MM.1S (cell line): ENCODE results near the gene HECW1.

ENCODE experiments used
- DNase-seq: peaks from one replicate; pipeline ENCODE4 v3.0.0-alpha.2; 2015
- H2AFZ ChIP-seq: fragments of 300-600 bp; sonication (generic); 2 replicates; pipeline ENCODE4 v1.6.0; 2016; ENCODE audit warnings: antibody characterized with exemption, low read length
- H3F3A ChIP-seq: fragments of 300-600 bp; sonication (generic); 2 replicates; pipeline ENCODE4 v1.6.1; 2016; ENCODE audit warnings: mild to moderate bottlenecking, antibody characterized with exemption, low read length, moderate library complexity, mixed read lengths; ENCODE audit not compliant: insufficient read depth
- H3K27ac ChIP-seq: fragments of 300-600 bp; sonication (generic); 2 replicates; pipeline ENCODE4 v1.5.1; 2016; ENCODE audit warnings: mild to moderate bottlenecking, low read length
- H3K27me3 ChIP-seq: fragments of 300-600 bp; sonication (generic); replicated peaks from 2 replicates; pipeline ENCODE4 v1.6.0; 2016; ENCODE audit warnings: low read length; ENCODE audit not compliant: insufficient read depth
- H3K36me3 ChIP-seq: fragments of 300-600 bp; sonication (generic); replicated peaks from 2 replicates; pipeline ENCODE4 v1.6.1; 2016; ENCODE audit warnings: mild to moderate bottlenecking, low read length, mixed read lengths; ENCODE audit not compliant: insufficient read depth
- H3K4me1 ChIP-seq: fragments of 300-600 bp; sonication (generic); 2 replicates; pipeline ENCODE4 v1.6.1; 2016; ENCODE audit warnings: low read length, mixed read lengths
- H3K4me2 ChIP-seq: fragments of 300-600 bp; sonication (generic); 2 replicates; pipeline ENCODE4 v1.6.0; 2016; ENCODE audit warnings: low read depth, low read length
- H3K4me3 ChIP-seq: fragments of 300-600 bp; sonication (generic); 2 replicates; pipeline ENCODE4 v1.5.1; 2016; ENCODE audit warnings: low read length, mixed read lengths
- H3K79me2 ChIP-seq: fragments of 300-600 bp; sonication (generic); 2 replicates; pipeline ENCODE4 v1.6.1; 2016; ENCODE audit warnings: mixed run types, low read length, mixed read lengths
- H3K9ac ChIP-seq: fragments of 300-600 bp; sonication (generic); 2 replicates; pipeline ENCODE4 v1.6.1; 2016; ENCODE audit warnings: low read length, mixed read lengths
- H3K9me2 ChIP-seq: fragments of 300-600 bp; sonication (generic); replicated peaks from 2 replicates; pipeline ENCODE4 v1.6.1; 2016; ENCODE audit warnings: mild to moderate bottlenecking, low read length, mixed read lengths; ENCODE audit not compliant: insufficient read depth
- H3K9me3 ChIP-seq: fragments of 300-600 bp; sonication (generic); replicated peaks from 2 replicates; pipeline ENCODE4 v1.6.1; 2016; ENCODE audit warnings: mild to moderate bottlenecking, low read length, mixed read lengths; ENCODE audit not compliant: insufficient read depth
- H4K20me1 ChIP-seq: fragments of 300-600 bp; sonication (generic); 2 replicates; pipeline ENCODE4 v1.6.1; 2016; ENCODE audit warnings: mild to moderate bottlenecking, low read length, moderate library complexity, mixed read lengths; ENCODE audit not compliant: insufficient read depth
- EZH2 ChIP-seq: fragments of 300-600 bp; sonication (generic); optimal IDR thresholded peaks from 2 replicates; pipeline ENCODE3; 2017; ENCODE audit warnings: low read depth, mild to moderate bottlenecking, antibody characterized with exemption, low read length, mixed read lengths
- EZH2phosphoT487 ChIP-seq: fragments of 300-600 bp; sonication (generic); IDR thresholded peaks from 2 replicates; pipeline ENCODE4 v1.6.1; 2018; ENCODE audit warnings: antibody characterized with exemption, low read length
- TF ChIP-seq, protein P1 (sequence below): fragments of 300-600 bp; sonication (generic); IDR thresholded peaks from 2 replicates; pipeline ENCODE4 v1.5.1; 2016; ENCODE audit warnings: antibody characterized with exemption, low read length, mixed read lengths

Gene HECW1

DNA sequence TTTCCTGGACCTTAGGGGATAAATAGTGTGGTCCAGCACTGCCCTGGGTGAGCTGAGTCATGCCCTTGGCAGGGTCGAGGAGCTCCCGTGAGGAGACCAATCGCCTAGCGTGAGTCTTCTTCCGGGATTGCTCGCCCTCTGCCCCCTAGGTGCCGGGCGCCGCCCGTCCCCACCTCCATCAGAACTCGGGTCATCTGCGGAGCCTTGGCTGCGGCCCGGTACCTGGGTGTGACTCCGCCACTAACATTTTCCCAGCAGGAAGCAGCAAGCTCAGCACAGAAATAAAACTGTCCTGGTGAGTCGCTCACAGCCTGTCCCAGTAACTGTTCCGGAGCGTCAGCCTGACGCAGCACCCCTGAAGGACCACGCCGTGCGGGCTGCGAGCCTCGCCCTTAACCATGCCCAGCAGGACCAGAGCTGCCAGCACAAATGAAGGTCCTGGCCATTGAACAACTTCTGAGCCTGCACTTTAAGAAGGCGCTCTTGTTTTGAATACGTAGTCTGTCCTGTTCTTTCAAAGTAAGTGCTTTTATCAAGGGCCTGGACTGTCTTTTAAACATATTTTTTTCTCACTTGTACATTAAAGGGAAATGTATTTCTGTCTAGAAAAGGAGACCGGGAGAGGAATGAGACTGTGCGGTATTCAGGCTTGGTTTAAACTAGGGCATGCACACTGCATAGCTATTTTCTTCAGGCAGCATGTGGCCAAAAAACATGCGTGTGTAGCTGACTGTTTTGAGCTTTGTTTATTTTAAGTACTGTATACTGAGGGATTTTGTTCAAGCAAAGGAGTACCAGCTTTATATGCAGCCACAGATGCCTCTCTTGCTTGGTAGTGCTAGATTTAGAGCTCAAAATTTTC is 136.7 kb downstream of the HECW1 start:
- H3K4me2 ChIP-seq, result no peak overlapping the region
- no peak overlapping the region for H3K4me3 ChIP-seq
- H3K79me2 ChIP-seq, result no peaks in the 10 kb centered on the region
- no peaks in the 10 kb centered on the region for H3K9me3 ChIP-seq
- no peaks in the 10 kb centered on the region for H3K4me1 ChIP-seq
- no peak overlapping the region for H2AFZ ChIP-seq
- no peaks in the 10 kb centered on the region for H3F3A ChIP-seq
- TF ChIP-seq EZH2 (no peak), EZH2phosphoT487 (no peak)
- TF ChIP-seq, protein P1, sequence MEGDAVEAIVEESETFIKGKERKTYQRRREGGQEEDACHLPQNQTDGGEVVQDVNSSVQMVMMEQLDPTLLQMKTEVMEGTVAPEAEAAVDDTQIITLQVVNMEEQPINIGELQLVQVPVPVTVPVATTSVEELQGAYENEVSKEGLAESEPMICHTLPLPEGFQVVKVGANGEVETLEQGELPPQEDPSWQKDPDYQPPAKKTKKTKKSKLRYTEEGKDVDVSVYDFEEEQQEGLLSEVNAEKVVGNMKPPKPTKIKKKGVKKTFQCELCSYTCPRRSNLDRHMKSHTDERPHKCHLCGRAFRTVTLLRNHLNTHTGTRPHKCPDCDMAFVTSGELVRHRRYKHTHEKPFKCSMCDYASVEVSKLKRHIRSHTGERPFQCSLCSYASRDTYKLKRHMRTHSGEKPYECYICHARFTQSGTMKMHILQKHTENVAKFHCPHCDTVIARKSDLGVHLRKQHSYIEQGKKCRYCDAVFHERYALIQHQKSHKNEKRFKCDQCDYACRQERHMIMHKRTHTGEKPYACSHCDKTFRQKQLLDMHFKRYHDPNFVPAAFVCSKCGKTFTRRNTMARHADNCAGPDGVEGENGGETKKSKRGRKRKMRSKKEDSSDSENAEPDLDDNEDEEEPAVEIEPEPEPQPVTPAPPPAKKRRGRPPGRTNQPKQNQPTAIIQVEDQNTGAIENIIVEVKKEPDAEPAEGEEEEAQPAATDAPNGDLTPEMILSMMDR, result no peak
- no peaks in the 10 kb centered on the region for H3K9me2 ChIP-seq
- H3K27ac ChIP-seq, result no peak overlapping the region
- no peaks in the 10 kb centered on the region for H3K27me3 ChIP-seq
- H3K36me3 ChIP-seq, result no peaks in the 10 kb centered on the region
- no peak for DNase-seq
- H4K20me1 ChIP-seq, result no peaks in the 10 kb centered on the region
- no peak overlapping the region for H3K9ac ChIP-seq

DNA sequence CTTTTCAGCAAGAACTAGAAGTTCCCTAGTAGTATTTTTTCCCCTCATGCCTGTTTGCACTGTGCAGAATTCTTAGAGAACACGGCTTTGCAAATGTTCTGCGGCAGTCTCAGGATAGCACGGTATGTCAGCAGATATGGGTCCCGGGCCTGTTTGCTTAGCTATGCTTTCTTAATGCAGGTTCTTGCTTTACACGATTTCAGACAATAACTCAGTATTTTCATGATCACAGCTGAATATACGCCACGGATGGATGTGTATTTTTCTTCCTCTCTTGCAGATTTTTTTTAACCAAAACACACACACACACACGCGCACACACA is 137.3 kb downstream of the HECW1 start:
- H3K79me2 ChIP-seq, result no peaks in the 10 kb centered on the region
- H2AFZ ChIP-seq, result no peak overlapping the region
- H3K9me2 ChIP-seq, result no peaks in the 10 kb centered on the region
- no peaks in the 10 kb centered on the region for H3F3A ChIP-seq
- H3K27ac ChIP-seq, result no peak overlapping the region
- H3K4me2 ChIP-seq, result no peak overlapping the region
- TF ChIP-seq, protein P1, result no peak
- TF ChIP-seq EZH2phosphoT487 (no peak), EZH2 (no peak)
- no peaks in the 10 kb centered on the region for H3K9me3 ChIP-seq
- no peaks in the 10 kb centered on the region for H3K27me3 ChIP-seq
- no peak overlapping the region for H3K9ac ChIP-seq
- H3K36me3 ChIP-seq, result no peaks in the 10 kb centered on the region
- DNase-seq, result no peak
- H3K4me3 ChIP-seq, result no peak overlapping the region
- H4K20me1 ChIP-seq, result no peaks in the 10 kb centered on the region
- H3K4me1 ChIP-seq, result no peaks in the 10 kb centered on the region

DNA sequence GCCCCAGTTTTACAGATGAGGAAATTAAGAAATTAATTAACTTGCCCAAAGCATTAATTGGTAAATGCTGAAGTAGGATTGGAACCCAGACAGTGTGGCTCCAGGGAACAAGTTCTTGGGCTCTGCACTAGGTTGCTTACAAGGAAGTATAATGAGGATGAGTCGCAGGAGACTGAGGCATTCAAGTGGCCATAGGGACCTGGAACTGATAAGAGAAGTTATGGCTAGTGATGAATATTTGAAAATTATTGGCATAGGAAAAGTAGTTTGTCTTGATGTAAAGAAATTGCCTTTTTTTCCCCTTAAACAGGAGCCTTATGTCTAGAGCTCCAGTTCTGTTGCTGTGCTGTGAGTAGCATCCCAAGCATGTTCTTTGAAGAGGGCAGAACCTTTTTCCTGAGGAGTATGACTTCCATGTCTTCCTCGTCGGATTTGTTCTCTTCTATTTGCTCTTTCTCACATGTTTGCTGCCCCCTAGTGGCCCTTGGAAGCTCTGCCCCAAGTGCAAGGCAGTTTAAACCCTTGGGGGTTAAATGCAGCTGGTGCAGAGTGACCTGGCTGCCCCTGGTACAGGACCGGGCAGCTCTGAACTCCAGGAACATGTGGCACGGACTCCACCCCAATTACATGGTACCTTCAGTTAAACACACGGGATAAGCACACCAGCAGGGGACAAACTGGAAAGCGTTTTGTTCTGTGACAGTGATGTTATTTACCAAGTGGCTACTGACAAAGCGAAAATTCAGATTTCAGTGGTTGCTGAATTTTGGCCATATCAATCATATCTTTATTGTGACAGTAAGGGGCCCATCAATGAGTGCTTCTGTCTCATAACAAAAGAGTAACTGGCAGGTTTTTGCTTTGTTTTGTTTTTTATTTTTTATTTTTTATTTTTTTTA is 148.8 kb downstream of the HECW1 start:
- no peaks in the 10 kb centered on the region for H3K27me3 ChIP-seq
- H4K20me1 ChIP-seq, result no peaks in the 10 kb centered on the region
- no peaks in the 10 kb centered on the region for H3F3A ChIP-seq
- no peak overlapping the region for H3K27ac ChIP-seq
- DNase-seq, result peak; percentile 85
- peak overlapping the region; percentile 23; the same call in 1 of the 2 replicates for H3K4me2 ChIP-seq
- no peaks in the 10 kb centered on the region for H3K9me2 ChIP-seq
- no peaks in the 10 kb centered on the region for H3K4me1 ChIP-seq
- H3K9ac ChIP-seq, result no peak overlapping the region
- H2AFZ ChIP-seq, result no peak overlapping the region
- H3K4me3 ChIP-seq, result no peak overlapping the region
- no peaks in the 10 kb centered on the region for H3K36me3 ChIP-seq
- TF ChIP-seq EZH2phosphoT487 (no peak), EZH2 (no peak)
- TF ChIP-seq, protein P1, result peak; percentile 99
- H3K9me3 ChIP-seq, result no peaks in the 10 kb centered on the region
- no peaks in the 10 kb centered on the region for H3K79me2 ChIP-seq
